ENCODE data around the gene OPRD1.

DNA sequence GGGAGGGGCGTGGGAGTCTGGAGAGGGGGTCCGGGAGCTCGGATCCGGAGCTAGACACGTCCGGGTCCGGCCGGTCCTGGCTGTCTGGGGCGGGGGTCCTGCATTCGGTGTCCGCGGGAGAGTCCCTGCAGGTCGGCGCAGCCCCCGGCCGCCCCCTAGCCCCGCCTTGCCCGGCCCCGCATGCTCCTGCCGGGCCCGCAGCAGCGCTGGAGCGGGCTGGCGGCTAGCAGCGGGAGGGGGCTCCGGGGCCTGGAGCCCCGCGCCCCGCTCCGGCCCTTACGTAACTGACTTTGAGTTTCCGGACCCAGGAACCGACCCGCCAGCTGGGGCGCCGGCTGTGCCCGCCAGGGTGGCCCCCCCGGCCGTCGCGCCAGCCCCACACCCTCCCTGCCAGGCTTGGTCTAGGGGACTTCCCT lies 75.5 kb downstream of the OPRD1 start:
- TF ChIP-seq POLR2A (IDR thresholded peaks at IDR 0.05) (no peak), CTCF (IDR thresholded peaks at IDR 0.05) (no peak)
